Measurements from ENCODE around the gene HAP1.
"Not testable (repeated sequence)": the region's sequence is repeated elsewhere in the genome, so short reads cannot be mapped to it uniquely, and the experiment has no call there.

HAP1 gene

GRCh38 chr17:41685753-41686152 is 48.7 kb downstream of the HAP1 start:
- H3K27me3 ChIP-seq (ENCODE audit: insufficient read depth, low read length); H3K4me1 ChIP-seq (ENCODE audit: insufficient read depth, low read length): not testable (repeated sequence)

GRCh38 chr17:41684035-41684434 is 50.4 kb downstream of the HAP1 start:
- H3K27me3 ChIP-seq (ENCODE audit: insufficient read depth, low read length) = no peaks in the 10 kb centered on the region
- no peak overlapping the region for H3K27ac ChIP-seq (ENCODE audit: low read length)
- no peaks in the 10 kb centered on the region for H3K36me3 ChIP-seq (ENCODE audit: insufficient read depth, low read depth, low read length)
- H3K9me3 ChIP-seq (ENCODE audit: insufficient read depth, low read depth, low read length) = no peaks in the 10 kb centered on the region
- H3K4me3 ChIP-seq (ENCODE audit: low read length) = no peak overlapping the region
- H3K4me1 ChIP-seq (ENCODE audit: insufficient read depth, low read length) = no peaks in the 10 kb centered on the region; the same call in 1 of the 2 replicates
- no peak overlapping the region for H3K9ac ChIP-seq (ENCODE audit: low read depth, low read length)

More at GRCh38 chr17:41685753-41686152, 48.7 kb downstream of the HAP1 start:
- not testable (repeated sequence) for H3K4me3 ChIP-seq (ENCODE audit: low read length); H3K27ac ChIP-seq (ENCODE audit: low read length); H3K9me3 ChIP-seq (ENCODE audit: insufficient read depth, low read depth, low read length); H3K9ac ChIP-seq (ENCODE audit: low read depth, low read length)
- peaks cover 14% of the 10 kb centered on the region for H3K36me3 ChIP-seq (ENCODE audit: insufficient read depth, low read depth, low read length)

GRCh38 chr17:41683441-41684007 is 50.9 kb downstream of the HAP1 start:
- Histone ChIP-seq H3K27me3 (ENCODE audit: insufficient read depth, low read length) (no peaks in the 10 kb centered on the region), H3K4me3 (ENCODE audit: low read length) (no peak overlapping the region), H3K9me3 (ENCODE audit: insufficient read depth, low read depth, low read length) (no peaks in the 10 kb centered on the region), H3K4me1 (ENCODE audit: insufficient read depth, low read length) (no peaks in the 10 kb centered on the region; the same call in 1 of the 2 replicates), H3K9ac (ENCODE audit: low read depth, low read length) (no peak overlapping the region), H3K27ac (ENCODE audit: low read length) (no peak overlapping the region), H3K36me3 (ENCODE audit: insufficient read depth, low read depth, low read length) (no peaks in the 10 kb centered on the region)

- Histone ChIP-seq H3K9me3 (ENCODE audit: insufficient read depth, low read depth, low read length) (no peaks in the 10 kb centered on the region), H3K36me3 (ENCODE audit: insufficient read depth, low read depth, low read length) (no peaks in the 10 kb centered on the region), H3K27ac (ENCODE audit: low read length) (no peak overlapping the region), H3K27me3 (ENCODE audit: insufficient read depth, low read length) (no peaks in the 10 kb centered on the region), H3K4me3 (ENCODE audit: low read length) (no peak overlapping the region), H3K9ac (ENCODE audit: low read depth, low read length) (no peak overlapping the region), H3K4me1 (ENCODE audit: insufficient read depth, low read length) (no peaks in the 10 kb centered on the region; the same call in 1 of the 2 replicates)
Measured at GRCh38 chr17:41682631-41683030, 51.8 kb downstream of the HAP1 start.

- Histone ChIP-seq H3K9ac (ENCODE audit: low read depth, low read length) (no peak overlapping the region), H3K9me3 (ENCODE audit: insufficient read depth, low read depth, low read length) (no peaks in the 10 kb centered on the region), H3K27ac (ENCODE audit: low read length) (no peak overlapping the region), H3K4me1 (ENCODE audit: insufficient read depth, low read length) (no peaks in the 10 kb centered on the region; the same call in 1 of the 2 replicates), H3K4me3 (ENCODE audit: low read length) (no peak overlapping the region), H3K36me3 (ENCODE audit: insufficient read depth, low read depth, low read length) (no peaks in the 10 kb centered on the region), H3K27me3 (ENCODE audit: insufficient read depth, low read length) (no peaks in the 10 kb centered on the region)
Measured at GRCh38 chr17:41681776-41682175, 52.7 kb downstream of the HAP1 start.

GRCh38 chr17:41680426-41681040 is 53.9 kb downstream of the HAP1 start:
- H3K4me1 ChIP-seq (ENCODE audit: insufficient read depth, low read length) = peaks cover 11% of the 10 kb centered on the region; the same call in 1 of the 2 replicates
- H3K9ac ChIP-seq (ENCODE audit: low read depth, low read length) = no peak overlapping the region
- no peaks in the 10 kb centered on the region for H3K36me3 ChIP-seq (ENCODE audit: insufficient read depth, low read depth, low read length)
- H3K4me3 ChIP-seq (ENCODE audit: low read length) = no peak overlapping the region
- no peaks in the 10 kb centered on the region for H3K9me3 ChIP-seq (ENCODE audit: insufficient read depth, low read depth, low read length)
- no peak overlapping the region for H3K27ac ChIP-seq (ENCODE audit: low read length)
- no peaks in the 10 kb centered on the region for H3K27me3 ChIP-seq (ENCODE audit: insufficient read depth, low read length)

- no peak overlapping the region for H3K9ac ChIP-seq (ENCODE audit: low read depth, low read length)
- H3K9me3 ChIP-seq (ENCODE audit: insufficient read depth, low read depth, low read length) = no peaks in the 10 kb centered on the region
- H3K27ac ChIP-seq (ENCODE audit: low read length) = no peak overlapping the region
- peaks cover 15% of the 10 kb centered on the region; the same call in 1 of the 2 replicates for H3K4me1 ChIP-seq (ENCODE audit: insufficient read depth, low read length)
- no peaks in the 10 kb centered on the region for H3K27me3 ChIP-seq (ENCODE audit: insufficient read depth, low read length)
- no peak overlapping the region for H3K4me3 ChIP-seq (ENCODE audit: low read length)
- H3K36me3 ChIP-seq (ENCODE audit: insufficient read depth, low read depth, low read length) = no peaks in the 10 kb centered on the region
Measured at GRCh38 chr17:41679740-41680425, 54.6 kb downstream of the HAP1 start.

- Histone ChIP-seq H3K27ac (ENCODE audit: low read length) (no peak overlapping the region), H3K36me3 (ENCODE audit: insufficient read depth, low read depth, low read length) (no peaks in the 10 kb centered on the region), H3K4me1 (ENCODE audit: insufficient read depth, low read length) (peaks cover 15% of the 10 kb centered on the region; the same call in 1 of the 2 replicates), H3K9me3 (ENCODE audit: insufficient read depth, low read depth, low read length) (no peaks in the 10 kb centered on the region), H3K9ac (ENCODE audit: low read depth, low read length) (no peak overlapping the region), H3K4me3 (ENCODE audit: low read length) (no peak overlapping the region), H3K27me3 (ENCODE audit: insufficient read depth, low read length) (no peaks in the 10 kb centered on the region)
Measured at GRCh38 chr17:41678907-41679739, 55.3 kb downstream of the HAP1 start.

GRCh38 chr17:41678411-41678906 is 56.0 kb downstream of the HAP1 start:
- no peak overlapping the region for H3K4me3 ChIP-seq (ENCODE audit: low read length)
- no peaks in the 10 kb centered on the region for H3K9me3 ChIP-seq (ENCODE audit: insufficient read depth, low read depth, low read length)
- H3K4me1 ChIP-seq (ENCODE audit: insufficient read depth, low read length) = peaks cover 15% of the 10 kb centered on the region; the same call in 1 of the 2 replicates
- H3K27ac ChIP-seq (ENCODE audit: low read length) = no peak overlapping the region
- no peaks in the 10 kb centered on the region for H3K27me3 ChIP-seq (ENCODE audit: insufficient read depth, low read length)
- no peak overlapping the region for H3K9ac ChIP-seq (ENCODE audit: low read depth, low read length)
- H3K36me3 ChIP-seq (ENCODE audit: insufficient read depth, low read depth, low read length) = no peaks in the 10 kb centered on the region

GRCh38 chr17:41676058-41676419 is 58.4 kb downstream of the HAP1 start:
- peak overlapping the region; percentile 11 for H3K27ac ChIP-seq (ENCODE audit: low read length)
- no peak overlapping the region for H3K9ac ChIP-seq (ENCODE audit: low read depth, low read length)

More at GRCh38 chr17:41676058-41676419, 58.4 kb downstream of the HAP1 start:
- peak overlapping the region; percentile 44 for H3K4me3 ChIP-seq (ENCODE audit: low read length)
- H3K27me3 ChIP-seq (ENCODE audit: insufficient read depth, low read length) = no peaks in the 10 kb centered on the region
- H3K36me3 ChIP-seq (ENCODE audit: insufficient read depth, low read depth, low read length) = no peaks in the 10 kb centered on the region
- H3K9me3 ChIP-seq (ENCODE audit: insufficient read depth, low read depth, low read length) = no peaks in the 10 kb centered on the region
- H3K4me1 ChIP-seq (ENCODE audit: insufficient read depth, low read length) = peaks cover 15% of the 10 kb centered on the region; the same call in 1 of the 2 replicates

Measured in iPS-20b (cell line).